ENCODE results near the gene GABRB3. TPM values are rescaled to one million over a fixed set of nuclear protein-coding genes. Genes with fewer than 3 reads are reported as not detected.

GABRB3 gene
- under 0.01 TPM in 1 of 2 replicates, not detected in the other for total RNA-seq

GRCh38 chr15:26772154-26773066 lies at the start of gene GABRB3:
Gene GABRB3 (minus strand): TSS chr15:26773066.

Other genes with a start within 250 kb of the GABRB3 start
- gene GABRA5, start 94.0 kb upstream of the GABRB3 start, total RNA-seq: not detected in 2 replicates
- not detected in 2 replicates for gene GABRG3, start 198.1 kb upstream of the GABRB3 start, total RNA-seq